ENCODE measurements around the gene KLC1.

The KLC1 gene

DNA sequence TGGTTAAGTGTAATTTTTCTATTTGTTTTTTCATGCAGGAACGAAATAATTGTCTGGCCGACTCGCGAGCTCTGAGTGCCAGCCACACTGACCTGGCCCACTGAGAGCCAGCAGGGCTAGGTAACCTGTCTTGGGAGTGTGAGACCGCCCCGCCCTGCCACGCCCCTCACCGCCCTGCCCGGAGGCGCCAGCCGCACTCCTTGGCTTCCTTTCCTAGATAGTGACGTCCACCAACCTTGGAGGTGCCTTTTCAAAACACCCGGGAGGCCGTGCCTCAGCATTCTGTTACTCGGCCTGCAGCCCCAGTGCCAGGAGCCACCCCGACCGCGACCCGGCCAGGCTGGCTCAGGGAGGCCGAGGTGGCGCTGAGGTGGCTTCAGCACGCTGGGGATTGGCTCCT is 64.5 kb downstream of the KLC1 start:
- no peak for DNase-seq

DNA sequence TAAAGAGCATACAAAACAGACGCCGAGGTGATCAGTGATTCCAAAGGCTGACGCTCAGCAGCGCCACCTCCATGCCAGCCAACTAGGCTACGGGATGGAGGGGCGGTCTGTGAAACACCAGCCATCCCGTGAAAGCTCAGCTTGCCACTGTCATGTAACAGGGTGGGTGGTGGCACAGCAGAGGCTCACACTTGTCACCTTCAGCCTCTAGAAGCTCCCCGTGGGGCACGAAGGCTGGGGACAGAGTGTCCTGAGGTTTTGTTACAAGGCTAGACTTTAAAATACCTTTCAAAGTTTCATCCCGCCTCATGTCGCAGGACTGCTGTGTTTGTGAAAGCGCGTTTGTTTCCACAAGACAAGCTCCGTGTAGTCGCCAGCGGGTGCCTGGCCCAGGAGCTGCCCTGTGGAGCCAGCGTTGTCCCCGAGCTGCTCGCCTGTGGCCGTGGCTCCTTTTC is 65.6 kb downstream of the KLC1 start:
- DNase-seq = no peak

DNA sequence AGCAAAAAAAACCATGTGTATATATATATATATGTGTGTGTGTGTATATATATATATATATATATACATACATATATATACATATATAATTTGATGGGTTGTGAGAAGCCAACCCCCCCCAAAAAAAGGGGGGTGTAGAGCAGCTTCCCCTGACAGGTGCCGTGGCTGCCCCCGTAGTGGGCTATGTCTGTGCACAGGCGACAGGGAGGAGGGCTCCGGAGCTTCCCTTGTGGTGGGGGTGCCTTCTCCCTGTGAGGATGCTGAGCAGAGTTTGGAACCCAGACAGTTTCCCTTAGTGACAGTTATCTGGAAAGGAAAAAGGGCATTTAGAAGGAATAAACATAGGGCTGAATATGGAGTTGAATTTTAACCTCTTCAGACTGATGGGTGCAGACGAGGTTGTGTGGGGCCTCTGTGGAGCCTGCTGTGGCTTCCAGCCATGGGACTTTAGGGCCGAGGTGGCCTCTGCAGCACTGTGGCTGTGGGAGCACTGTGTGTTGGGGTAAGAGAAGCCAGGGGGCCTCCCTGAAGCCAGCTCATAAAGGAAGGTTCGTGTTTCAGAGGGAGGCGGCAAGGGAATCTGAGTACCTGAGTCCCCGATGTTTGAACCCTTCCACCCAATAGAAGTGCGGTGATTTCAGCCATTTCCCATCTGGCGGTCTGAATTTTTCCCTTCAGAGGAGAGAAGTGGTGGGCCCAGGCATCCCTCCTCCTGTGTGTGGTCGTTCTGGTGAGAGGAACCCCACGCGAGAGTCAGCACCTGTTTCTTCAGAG is 66.5 kb downstream of the KLC1 start:
- DNase-seq = no peak

DNA sequence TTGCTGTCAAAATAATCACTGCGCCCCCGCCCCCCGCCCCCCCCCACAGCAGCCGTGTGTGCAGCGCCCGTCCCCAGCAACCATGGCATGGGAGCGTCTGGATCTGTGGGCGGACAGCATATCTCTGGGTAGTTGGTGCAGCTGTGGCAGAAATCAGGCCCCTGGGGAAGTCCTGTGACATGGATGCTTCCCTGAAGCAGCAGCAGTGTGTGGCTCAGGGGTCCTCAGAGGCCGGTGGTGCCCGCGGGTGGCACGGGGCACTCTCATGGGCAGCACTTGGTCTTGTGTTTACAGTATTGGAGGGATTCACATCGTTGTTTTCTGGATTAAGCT is 67.0 kb downstream of the KLC1 start:
- DNase-seq = no peak

DNA sequence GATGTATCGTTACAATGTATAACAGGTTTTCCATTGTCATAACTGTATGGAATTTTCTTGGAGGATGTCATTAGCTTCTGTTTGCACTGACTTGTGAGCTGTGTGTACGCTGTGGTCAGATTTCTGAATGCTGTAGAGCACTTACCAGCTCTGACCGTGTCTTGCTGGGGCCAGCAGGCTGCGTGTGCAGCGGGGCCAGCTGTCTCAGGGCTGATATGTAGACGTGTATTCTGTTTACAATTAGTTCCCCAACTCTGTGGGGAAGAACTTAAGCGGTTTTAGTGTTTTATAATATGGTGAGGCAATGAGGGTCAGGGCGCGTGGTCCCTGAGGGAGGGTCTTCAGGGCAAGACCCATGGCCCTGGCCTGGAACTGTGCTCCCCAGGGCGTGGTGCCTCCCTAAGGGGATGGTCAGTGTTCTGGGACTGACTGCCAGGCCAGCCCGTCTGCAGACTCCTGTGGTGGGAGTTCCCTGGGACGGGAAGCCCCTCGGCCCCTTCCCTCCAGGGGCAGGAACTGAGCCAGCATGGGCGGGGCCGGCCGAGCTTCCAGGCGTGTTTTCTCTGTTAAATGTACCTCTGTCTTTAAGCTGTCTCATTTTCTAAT is 67.6 kb downstream of the KLC1 start:
- DNase-seq = no peak

DNA sequence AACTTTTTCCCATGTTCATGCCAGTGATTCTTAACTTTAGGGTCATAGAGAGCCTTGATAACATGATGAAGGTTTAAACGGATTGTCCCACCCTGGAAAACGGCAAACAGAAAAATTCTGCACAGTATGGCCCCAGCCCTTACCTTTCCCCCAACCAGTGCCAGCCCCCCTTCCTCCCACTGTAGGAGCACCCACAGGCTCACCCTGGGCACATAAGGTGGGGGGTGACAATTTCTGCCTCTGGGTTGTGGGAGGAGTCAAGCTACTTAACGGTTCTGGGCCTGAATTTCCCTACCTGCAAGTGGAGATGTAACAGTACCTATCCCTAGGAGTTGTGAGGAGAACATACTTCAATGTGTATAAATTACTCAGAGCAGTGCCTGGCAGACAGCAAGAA is 68.2 kb downstream of the KLC1 start:
- DNase-seq = no peak

DNA sequence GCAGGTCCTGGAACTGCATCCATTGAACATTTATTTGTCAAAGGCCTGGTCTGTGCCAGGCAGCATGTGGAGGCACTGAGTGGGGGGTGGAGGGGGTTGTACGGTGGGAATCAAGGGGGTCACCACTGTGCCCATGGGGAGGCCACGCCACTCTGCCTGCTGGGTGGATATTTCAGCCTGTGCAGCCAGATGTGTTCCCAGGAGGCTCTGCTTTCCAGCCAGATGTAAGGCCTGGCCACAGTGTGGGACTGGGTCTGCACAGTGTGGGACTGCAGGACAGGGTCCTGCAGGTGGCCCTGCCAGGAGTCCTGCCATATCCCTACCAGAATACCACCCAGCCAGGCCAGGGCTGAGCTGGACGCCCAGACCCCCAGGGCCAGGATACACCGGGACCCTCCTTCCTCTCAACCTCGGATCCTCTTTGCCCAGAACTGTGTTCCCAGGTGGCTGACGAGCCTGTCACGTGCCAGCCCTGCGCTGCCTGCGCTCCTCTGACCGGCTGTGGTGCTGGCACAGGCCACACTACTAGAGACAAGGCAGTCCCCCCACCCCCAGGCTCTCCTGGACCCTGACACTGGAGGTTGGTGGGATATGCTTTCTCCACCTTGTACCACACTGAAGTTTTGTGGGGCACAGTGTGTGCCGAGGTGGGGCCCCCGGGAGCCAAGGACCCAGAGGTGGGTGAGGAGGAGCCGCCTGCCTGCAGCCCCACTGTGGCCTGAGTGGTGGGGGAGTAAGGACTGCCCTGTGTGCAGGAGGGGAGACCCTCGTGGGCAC is 68.8 kb downstream of the KLC1 start:
- no peak for DNase-seq

DNA sequence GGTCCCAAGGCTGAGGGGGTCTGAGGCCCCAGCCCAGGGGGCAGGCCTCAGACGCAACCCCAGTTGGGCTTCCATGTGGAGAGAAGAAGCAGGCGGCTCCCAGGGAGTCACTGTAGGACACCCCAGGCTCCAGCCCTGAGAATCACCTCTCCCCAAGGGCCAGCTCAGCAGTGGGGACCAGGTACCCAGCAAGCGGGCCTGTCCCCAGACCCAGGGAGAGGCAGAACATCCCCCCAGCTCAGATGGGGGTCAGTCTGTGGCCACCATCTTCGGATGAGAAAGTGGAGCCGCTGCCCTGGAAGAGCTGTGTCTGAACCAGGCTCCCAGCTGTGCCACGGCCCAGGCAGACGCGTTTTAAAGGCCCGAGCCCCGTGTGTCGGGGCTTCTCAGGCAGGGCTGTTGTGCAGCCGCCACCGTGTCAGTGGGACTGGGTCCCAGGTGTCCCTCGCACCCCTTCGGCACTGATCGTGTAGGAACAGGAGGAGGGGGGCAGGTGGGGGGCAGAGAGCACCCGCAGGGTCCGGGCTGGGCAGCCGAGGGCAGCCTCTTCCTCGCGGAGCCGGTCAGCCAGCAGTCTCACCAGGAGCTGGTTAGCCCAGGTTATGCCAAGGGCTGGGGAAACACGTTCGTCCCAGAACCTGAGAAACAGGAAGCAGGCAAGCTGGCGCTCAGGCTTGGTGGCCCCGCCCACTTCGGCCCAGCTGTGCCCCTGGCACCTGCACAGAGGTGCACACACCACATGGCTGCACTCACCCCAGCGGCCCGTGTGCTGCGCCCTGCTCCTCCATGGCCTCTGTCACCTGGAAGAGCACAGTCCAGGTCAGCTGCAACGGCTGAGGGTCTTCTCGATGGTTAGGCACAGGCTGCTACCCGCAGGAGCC is 69.6 kb downstream of the KLC1 start:
- no peak for DNase-seq

DNA sequence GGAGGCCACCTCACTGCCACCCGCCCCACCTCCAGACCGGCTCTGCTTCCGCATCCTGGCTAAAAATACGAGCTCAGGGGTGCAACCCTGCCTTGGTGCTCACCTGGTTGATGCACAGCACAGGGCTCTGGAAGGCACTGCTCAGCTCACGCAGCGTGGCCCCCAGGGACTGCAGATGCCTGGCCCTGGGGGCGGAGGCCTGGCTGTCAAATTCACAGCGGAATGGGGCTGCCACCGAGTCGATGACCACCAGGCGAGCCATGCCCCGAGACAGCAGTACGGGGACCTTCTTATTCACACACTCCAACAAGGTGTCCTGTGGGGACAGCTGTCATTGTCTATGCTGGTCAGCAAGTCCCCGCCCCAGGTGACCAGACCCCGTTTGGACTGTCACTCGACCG is 70.2 kb downstream of the KLC1 start:
- DNase-seq = no peak

DNA sequence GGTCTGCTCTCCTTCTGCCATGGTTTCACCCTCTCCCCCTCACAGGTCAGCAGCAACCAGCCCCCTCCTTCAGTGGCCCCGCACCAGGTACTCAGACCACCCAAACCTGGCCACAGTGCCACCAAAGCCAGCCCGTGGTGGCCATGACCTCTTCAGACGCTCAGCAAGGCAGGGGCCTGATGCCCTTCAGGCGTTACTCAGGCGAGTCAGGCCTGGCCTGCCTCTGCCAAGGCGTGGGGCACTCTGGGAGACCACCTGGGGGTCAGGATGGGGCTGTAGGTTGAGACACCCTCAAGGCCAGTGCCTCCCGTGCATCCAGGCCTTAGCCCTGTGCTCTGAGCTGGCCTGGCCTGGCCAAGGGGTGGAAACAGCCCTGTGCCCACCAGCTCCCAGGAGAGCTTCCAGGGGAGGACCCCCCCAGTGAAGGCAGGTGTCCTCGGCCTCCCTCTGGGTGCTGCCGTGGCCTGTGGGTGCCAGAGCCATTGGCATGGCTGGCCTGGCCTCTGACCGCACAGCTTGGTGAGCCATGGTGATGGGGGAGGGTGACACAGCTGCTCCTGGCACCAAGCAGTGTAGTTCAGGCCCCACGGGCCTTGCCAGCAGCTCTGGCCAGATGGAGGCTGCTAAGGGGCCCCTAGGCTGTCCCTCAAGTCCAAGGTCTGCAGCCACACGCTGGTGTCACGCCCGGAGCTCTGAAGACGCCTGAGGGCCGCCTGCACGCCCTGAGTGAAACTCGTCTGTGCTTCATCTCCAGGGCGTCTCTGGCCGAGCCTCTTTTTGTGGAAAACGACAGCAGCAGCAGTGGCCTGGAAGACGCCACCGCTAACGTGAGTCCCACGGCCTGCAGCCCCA is 71.1 kb downstream of the KLC1 start:
- DNase-seq = no peak

DNA sequence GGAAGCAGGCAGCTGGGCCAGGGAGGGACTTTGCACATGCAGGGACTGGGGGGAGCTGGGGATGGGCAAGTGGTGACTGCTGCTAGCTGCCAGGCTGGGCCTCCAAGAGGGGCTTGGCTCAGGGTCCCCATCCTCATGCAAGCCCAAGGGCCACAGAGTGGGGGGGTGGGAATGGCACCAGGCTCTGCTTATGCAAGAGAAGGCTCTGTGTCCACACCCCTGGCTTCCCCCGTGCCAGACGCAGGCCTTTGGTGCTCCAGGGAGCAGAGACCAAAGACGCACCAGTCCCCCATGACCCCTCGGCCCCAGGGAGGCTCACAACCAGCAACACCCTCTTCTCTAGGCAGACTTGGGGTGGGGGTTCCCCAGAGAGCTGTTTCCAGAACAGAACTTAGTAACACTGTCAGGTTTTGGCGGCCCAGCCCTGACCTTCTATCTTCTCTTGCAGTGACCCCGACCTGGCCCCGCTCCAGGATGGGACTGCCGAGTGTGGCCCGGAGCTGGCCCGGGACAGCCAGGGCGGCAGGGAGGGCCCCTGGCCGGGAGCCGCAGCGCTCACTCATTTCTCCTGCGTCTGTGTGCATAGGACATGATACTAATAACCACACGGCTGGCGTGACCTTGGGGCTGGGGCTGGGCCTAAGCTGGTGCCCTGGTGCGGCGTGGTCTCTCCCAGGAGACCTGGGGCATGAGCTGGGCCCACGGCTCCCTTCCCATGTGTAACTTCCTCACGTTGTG is 71.9 kb downstream of the KLC1 start:
- DNase-seq = no peak

DNA sequence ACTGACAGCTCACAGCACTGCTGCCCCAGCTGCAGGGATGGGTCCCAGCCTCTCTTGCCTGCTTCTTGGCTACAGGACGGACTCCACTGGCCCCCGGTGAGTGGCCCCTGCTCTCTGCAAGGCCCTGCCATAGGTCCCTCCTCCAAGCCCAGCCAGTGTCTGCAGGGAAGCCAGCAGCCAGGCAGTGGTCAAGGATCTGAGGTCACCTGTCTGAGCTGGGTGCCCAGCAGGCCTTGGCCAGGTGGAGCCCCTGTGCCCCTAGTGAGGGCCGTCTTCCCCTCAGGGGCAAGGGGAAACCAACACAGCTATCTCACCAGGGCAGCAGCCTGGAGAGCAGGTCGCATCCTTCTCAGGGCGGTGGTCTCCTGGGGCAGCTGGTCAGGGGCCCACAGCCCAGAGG is 73.1 kb downstream of the KLC1 start:
- no peak for DNase-seq

DNA sequence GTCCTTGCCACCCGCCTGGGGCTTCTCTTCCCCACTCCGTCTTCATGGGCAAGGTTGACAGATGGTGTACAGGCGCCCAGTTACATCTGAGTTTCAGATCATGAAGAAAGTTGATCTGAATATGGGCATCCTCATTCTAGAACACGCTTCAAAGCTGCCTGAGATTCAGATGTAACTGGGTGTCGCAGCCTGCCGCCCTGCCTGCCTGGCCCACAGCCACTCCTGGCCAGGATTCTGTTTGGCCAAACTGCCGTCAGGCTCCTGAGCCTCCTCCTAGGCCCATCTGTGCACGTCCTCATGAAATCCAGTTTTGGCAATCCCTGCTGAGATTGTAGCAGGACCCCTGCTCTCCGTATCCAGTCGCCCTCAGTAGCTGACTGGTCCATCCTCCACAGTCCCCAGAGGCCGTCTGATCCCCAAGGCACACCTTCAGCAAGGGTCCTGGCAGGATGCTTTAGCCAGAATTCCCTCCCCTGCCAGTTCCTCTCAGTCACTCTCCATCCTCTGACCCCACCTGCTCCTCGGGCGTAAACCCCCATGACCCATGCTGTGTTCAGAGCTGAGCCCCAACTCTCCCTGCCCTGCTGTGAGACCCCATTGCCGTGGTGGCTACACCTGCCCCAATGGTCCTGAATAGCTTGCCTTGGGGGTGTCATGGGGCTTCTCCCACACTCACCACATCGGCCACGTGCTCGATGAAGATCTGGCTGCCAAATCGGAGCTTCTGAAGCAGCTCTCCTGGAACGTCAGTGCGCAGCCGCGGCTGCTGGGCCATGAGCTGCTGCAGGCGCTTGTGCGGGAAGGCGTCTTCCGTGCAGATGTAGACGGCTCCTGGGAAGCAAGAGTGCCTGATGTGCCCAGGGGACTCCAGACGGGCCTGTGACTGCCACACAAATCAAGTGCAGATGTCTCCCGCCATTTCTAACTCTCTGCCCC is 73.8 kb downstream of the KLC1 start:
- no peak for DNase-seq

DNA sequence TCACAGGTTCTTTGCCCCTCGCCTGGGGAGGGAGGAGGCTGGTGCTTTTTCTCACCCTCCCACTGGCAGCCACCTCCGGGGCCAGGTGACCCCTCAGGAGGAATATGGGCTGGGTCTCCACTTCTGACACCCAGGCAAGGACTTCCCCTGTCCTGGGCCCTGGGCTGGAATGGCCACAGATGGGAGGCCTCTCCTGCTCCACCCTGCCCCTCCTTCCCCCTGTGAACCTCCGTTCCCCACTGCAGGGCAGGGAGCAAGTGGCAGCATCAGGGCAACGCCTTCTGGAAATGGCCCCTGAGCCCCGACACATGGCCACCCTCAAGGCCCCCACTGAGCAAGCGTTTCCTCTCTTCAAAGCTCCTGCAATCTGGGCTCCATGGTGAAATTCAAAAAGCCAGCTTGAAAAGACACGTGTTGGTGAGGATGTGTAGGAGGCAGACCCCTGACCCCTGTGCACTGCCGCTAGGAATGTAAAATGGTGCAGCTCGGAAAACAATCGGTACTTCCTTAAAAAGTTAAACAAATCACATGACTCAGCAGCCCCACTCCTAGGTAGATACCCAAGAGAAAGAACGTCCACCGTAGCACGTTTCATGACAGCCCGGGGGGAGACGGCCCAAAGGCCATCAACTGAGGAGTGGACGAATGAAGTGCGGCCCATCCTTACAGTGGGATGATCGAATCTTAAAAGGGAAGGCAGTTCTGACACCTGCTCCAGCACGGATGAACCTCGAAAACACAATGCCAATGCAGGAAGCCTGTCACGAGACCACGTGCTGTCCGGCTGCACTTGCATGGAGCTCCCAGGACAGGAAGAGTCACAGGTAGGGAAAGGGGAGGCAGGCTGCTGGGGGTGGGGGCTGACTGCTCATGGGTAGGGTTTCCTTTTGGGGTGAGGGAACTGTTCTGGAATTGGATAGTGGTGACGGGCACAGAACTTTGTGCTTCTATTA is 74.7 kb downstream of the KLC1 start:
- no peak for DNase-seq

DNA sequence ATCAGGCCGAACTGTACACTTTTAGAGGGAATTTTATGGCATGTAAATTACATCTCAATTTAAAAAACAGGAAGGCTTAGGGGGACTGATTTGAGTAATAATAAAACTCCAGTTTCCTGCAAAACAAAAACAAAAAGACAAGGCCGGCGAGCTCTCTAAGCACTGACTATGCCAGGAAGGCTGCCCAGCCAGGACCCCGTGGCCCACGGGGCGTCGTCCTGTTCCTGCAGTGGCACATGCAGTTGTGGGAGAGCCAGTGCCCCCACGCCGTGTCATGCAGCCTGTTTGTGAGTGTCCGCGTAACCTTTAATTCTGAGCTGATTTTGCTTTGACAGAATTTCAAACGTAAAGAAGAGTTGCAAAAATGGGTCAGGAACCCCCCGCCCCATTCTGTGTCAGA is 75.7 kb downstream of the KLC1 start:
- no peak for DNase-seq

DNA sequence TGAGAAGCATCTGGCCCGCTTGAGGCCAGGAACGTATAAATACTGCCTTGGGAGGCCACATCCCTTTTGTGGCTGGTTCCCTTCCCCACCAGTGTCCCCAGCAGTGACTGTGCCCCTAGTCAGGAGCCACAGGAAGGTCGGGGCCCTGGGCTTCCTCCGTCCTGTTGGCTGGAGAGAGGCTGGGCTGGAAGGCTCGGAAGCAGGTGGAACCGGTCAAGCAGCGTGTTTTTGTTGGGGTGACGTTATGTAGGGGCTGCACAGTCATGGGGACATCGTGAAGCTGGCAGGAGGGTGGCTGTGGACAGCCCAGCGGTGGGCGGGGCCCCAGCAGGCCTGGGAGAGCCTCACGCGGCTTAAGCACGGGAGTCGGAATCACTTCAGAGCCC is 76.1 kb downstream of the KLC1 start:
- no peak for DNase-seq

DNA sequence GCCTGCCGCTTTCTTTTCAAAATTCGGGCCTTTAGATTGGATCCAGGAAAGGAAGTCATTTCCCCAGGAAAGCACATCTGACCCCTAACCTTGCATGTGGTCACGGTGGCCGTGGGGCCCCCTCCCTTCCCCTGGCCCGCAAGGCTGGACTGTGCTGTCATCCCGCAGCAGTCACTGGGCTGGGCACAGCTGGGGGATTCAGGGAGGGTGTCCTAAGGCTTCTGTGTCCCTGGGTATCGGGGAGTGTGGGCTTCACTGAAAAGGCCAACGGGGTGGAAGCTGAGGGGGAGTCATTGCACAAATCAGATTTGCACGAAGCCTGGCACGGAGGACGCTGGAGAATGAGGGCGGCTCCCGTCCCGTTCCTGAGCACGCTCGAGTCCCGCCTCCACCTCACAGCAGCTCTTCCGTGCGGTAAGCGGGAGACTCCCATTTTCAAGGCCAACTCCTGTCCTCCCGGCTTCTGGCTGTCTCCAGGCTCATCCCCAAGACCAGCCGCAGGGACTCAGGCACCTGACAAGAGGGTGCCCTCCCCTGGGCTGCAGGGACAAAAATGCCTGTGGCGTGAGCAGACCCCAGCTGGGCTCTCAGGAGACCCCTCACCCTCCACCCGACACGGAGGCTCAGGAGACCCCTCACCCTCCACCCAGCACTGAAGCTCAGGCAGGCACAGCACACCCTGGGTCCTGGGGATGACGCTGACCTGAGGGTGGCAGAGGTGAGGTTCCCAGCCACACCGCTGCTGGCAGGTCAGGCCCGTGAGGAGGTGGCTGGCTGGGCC is 76.7 kb downstream of the KLC1 start:
- no peak for DNase-seq
